Fibroblast of skin of scalp (primary cell): Measurements from ENCODE around the gene SIRPB2.

Experiments used
- DNase-seq: peaks from one replicate; pipeline ENCODE4 v3.0.0-alpha.2; 2013

The SIRPB2 gene

GRCh38 chr20:1471242-1471641 is 20.0 kb downstream of the SIRPB2 start:
- no peak for DNase-seq

GRCh38 chr20:1469925-1470571 is 21.2 kb downstream of the SIRPB2 start:
- DNase-seq = peak; percentile 99

GRCh38 chr20:1469306-1469905 is 21.8 kb downstream of the SIRPB2 start:
- no peak for DNase-seq

- DNase-seq = no peak
These were observed 23.0 kb downstream of the SIRPB2 start for GRCh38 chr20:1468117-1468624.

GRCh38 chr20:1467355-1468116 is 23.7 kb downstream of the SIRPB2 start:
- DNase-seq = no peak

- DNase-seq = no peak
These were observed 24.2 kb downstream of the SIRPB2 start for GRCh38 chr20:1467082-1467354.

- DNase-seq = peak; percentile 94
These were observed 24.8 kb downstream of the SIRPB2 start, which contains the start of gene NSFL1C for GRCh38 chr20:1466211-1467081. NSFL1C (minus strand) TSS chr20:1466849; CDS start chr20:1466824, 25 bp downstream.

- no peak for DNase-seq
These were observed 25.6 kb downstream of the SIRPB2 start for GRCh38 chr20:1465470-1466210.

- DNase-seq = no peak
These were observed 27.1 kb downstream of the SIRPB2 start for GRCh38 chr20:1463971-1464570.

- no peak for DNase-seq
These were observed 28.4 kb downstream of the SIRPB2 start for GRCh38 chr20:1462834-1463233.

GRCh38 chr20:1462001-1462400 is 29.2 kb downstream of the SIRPB2 start:
- no peak for DNase-seq

- no peak for DNase-seq
These were observed 30.9 kb downstream of the SIRPB2 start for GRCh38 chr20:1460275-1460674.

- DNase-seq = no peak
These were observed 33.2 kb downstream of the SIRPB2 start for GRCh38 chr20:1457992-1458391.

- DNase-seq = peak; percentile 54
These were observed 34.9 kb downstream of the SIRPB2 start for GRCh38 chr20:1456300-1456699.

- no peak for DNase-seq
These were observed 40.2 kb downstream of the SIRPB2 start for GRCh38 chr20:1450926-1451491.

- no peak for DNase-seq
These were observed 41.9 kb downstream of the SIRPB2 start for GRCh38 chr20:1449370-1449769.

- no peak for DNase-seq
These were observed 43.1 kb downstream of the SIRPB2 start for GRCh38 chr20:1448081-1448620.

- DNase-seq = no peak
These were observed 44.7 kb downstream of the SIRPB2 start for GRCh38 chr20:1446536-1446935.

- DNase-seq = no peak
These were observed 48.1 kb downstream of the SIRPB2 start for GRCh38 chr20:1443085-1443484.

GRCh38 chr20:1442304-1442703 is 48.9 kb downstream of the SIRPB2 start:
- DNase-seq = no peak

- DNase-seq = no peak
These were observed 50.1 kb downstream of the SIRPB2 start for GRCh38 chr20:1441133-1441532.
